ENCODE measurements around the gene NEURL1. TPM values are rescaled to one million over a fixed set of nuclear protein-coding genes. Genes with fewer than 3 reads are reported as not detected.

NEURL1 gene
- total RNA-seq, 6 experiments from 2014 or later, result 0.06 to 0.46 (median 0.27) TPM

DNA sequence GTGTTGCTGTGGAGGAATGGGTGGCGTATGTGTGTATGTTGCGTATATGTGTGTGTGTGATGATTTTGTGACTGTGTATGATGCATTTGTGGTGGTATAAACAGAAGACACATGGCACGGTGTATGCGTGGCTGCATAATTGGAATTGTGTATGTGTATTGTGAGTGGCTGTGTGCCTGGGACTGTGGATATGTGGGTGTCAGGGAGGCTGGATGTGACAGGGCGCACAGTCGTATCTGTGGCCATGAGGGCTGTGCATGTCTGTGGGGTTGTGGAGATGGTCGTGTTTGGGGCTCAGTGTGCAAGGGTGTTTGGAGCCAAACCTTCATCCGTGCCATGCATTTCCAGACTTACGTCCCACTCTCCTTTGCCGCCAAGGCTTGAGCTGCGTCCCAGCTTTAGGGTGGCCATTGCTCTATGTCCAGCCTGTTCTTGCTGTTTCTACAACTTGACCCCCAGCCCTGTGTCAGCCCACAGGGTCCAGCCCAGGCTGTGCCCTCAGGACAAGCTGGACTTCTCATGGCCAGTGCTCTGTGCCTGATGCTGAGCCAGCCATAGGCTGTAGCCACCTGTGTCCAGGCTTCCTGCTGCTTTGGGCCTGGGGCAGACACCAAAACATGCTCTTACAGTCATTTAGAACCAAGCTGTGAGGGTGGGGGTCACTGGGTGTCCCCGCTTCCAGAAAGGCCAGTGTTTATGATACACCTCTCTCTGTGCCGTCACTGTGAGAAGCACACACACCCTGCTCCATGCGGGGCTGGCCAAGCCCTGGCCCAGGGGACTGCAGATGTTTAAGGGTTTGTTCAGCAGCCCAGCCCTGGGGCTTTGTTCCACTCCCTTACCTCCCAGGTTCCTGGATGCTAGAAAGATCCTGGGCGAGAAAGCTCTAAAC, 127.6 kb downstream of the NEURL1 start:
- Mint-ChIP-seq H3K4me1 (ENCODE audit: low read depth) (peaks cover 49% of the 10 kb centered on the region), H3K27ac (peak overlapping the region; percentile 11), H3K36me3 (ENCODE audit: low read depth) (peaks cover 28% of the 10 kb centered on the region), H3K27me3 (ENCODE audit: insufficient read depth) (peaks cover 17% of the 10 kb centered on the region), H3K9me3 (no peaks in the 10 kb centered on the region), H3K4me3 (no peak overlapping the region)
- no peak for DNase-seq
- TF ChIP-seq, protein P1, sequence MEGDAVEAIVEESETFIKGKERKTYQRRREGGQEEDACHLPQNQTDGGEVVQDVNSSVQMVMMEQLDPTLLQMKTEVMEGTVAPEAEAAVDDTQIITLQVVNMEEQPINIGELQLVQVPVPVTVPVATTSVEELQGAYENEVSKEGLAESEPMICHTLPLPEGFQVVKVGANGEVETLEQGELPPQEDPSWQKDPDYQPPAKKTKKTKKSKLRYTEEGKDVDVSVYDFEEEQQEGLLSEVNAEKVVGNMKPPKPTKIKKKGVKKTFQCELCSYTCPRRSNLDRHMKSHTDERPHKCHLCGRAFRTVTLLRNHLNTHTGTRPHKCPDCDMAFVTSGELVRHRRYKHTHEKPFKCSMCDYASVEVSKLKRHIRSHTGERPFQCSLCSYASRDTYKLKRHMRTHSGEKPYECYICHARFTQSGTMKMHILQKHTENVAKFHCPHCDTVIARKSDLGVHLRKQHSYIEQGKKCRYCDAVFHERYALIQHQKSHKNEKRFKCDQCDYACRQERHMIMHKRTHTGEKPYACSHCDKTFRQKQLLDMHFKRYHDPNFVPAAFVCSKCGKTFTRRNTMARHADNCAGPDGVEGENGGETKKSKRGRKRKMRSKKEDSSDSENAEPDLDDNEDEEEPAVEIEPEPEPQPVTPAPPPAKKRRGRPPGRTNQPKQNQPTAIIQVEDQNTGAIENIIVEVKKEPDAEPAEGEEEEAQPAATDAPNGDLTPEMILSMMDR (IDR thresholded peaks at IDR 0.05), result no peak

DNA sequence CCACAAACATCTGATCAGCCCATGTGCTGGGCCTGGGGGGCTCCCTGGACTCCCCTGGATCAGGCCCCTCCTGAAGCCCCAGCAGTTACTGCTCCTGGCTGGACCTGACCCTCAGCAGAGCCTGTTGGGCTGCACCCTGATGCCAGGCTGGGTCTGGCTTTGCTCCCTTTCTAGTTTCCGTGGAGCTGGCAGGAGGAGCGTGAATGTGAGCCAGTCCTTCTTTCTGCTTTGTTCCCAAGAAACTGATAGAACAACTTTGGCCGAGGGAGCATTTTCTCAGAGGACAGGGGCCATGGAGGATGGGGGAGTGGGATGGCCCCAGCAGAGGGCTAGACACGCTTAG, 128.2 kb downstream of the NEURL1 start:
- Mint-ChIP-seq H3K27me3 (ENCODE audit: insufficient read depth) (peaks cover 17% of the 10 kb centered on the region), H3K4me3 (no peak overlapping the region), H3K36me3 (ENCODE audit: low read depth) (peaks cover 28% of the 10 kb centered on the region), H3K4me1 (ENCODE audit: low read depth) (peaks cover 43% of the 10 kb centered on the region), H3K9me3 (no peaks in the 10 kb centered on the region), H3K27ac (no peak overlapping the region; the same call in 1 of the 2 replicates)
- TF ChIP-seq, protein P1 (IDR thresholded peaks at IDR 0.05), result no peak
- DNase-seq, result no peak

DNA sequence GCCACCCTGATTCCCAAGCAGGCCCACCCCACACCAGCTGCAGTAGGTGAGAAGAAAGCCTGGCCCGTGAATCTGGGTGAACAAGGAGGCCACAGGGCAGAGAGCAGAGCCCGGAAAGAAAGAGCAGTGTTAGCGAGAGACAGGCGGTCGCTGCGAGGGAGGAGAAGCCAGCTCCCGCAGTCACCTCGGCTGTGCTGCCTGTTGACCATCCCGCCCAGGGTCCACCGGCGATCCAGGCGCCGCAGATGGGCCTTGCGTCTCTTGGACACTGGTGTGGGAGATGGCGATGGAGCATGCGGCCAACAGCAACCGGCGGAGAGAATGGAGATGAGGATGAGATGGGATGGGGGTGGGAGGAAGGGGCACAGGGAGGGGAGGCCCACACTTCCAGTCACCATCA, 128.8 kb downstream of the NEURL1 start:
- Mint-ChIP-seq H3K27ac (peak overlapping the region; percentile 46; the same call in 1 of the 2 replicates), H3K9me3 (no peaks in the 10 kb centered on the region), H3K4me3 (no peak overlapping the region; the same call in 1 of the 2 replicates), H3K4me1 (ENCODE audit: low read depth) (peaks cover 38% of the 10 kb centered on the region), H3K36me3 (ENCODE audit: low read depth) (peaks cover 22% of the 10 kb centered on the region), H3K27me3 (ENCODE audit: insufficient read depth) (peaks cover 15% of the 10 kb centered on the region)
- no peak for DNase-seq
- TF ChIP-seq, protein P1 (IDR thresholded peaks at IDR 0.05), result no peak

DNA sequence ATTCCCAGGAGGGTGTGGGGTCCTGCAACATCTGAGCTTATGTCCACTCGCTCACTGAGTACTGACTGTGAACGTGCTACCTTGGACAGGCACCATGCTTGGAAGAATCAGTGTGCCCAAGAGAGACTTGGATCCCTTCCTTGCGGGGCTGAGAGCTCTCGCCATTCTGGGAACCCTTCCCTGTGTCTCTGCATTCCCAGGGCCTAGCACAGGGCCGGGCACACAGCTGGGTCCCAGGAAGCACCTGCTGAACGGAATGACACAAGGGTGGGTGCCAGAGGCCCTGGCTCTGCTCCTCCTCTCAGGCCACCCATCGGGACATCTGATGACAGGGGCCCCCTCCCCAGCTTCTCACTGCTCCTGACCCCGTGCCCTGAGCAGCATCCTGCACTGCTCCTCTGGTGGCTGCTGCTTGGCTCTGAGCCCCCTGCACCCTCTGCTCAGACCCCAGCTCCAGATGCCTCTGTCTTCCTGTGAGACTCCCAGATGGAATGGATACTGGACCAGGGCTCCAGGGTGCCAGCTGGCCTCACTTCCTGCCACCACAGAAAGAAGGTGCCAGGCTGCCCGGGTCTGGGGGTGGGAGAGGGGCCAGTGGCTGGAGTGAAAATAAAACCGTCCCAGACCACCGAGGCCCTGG, 129.6 kb downstream of the NEURL1 start:
- Mint-ChIP-seq H3K36me3 (ENCODE audit: low read depth) (peaks cover 26% of the 10 kb centered on the region), H3K27me3 (ENCODE audit: insufficient read depth) (peaks cover 13% of the 10 kb centered on the region), H3K27ac (no peak overlapping the region; the same call in 1 of the 2 replicates), H3K9me3 (no peaks in the 10 kb centered on the region), H3K4me1 (ENCODE audit: low read depth) (peaks cover 30% of the 10 kb centered on the region), H3K4me3 (no peak overlapping the region)
- DNase-seq, result no peak
- TF ChIP-seq, protein P1 (IDR thresholded peaks at IDR 0.05), result no peak

DNA sequence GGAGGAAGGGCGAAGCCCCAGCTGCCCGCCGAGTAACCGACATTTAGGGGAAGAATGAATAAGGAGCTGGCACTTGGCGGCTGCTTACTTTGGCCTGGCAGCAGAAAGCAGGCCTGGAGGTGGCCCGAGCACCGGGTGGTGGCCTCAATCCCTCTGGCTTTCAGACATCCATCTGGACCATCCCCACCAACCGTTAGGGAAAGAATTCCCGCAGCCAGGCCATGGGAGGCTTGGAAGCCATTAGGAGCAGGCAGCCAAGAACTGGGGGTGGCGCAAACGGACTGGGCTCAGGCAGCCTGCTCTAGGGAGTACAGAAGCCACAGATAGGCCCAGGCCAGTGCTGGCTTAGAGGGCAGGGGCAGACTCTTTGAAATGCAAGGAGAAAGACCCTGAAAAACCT, 132.7 kb downstream of the NEURL1 start:
- TF ChIP-seq, protein P1 (IDR thresholded peaks at IDR 0.05), result no peak
- Mint-ChIP-seq H3K36me3 (ENCODE audit: low read depth) (peaks cover 19% of the 10 kb centered on the region), H3K27ac (no peak overlapping the region)

More for the DNA sequence above, 132.7 kb downstream of the NEURL1 start:
- peaks cover 8% of the 10 kb centered on the region for H3K27me3 Mint-ChIP-seq (ENCODE audit: insufficient read depth)
- DNase-seq, result no peak
- H3K4me1 Mint-ChIP-seq (ENCODE audit: low read depth), result no peaks in the 10 kb centered on the region
- no peak overlapping the region for H3K4me3 Mint-ChIP-seq
- H3K9me3 Mint-ChIP-seq, result no peaks in the 10 kb centered on the region
